ENCODE results near the gene MED15.
"Not testable (repeated sequence)": the region's sequence is repeated elsewhere in the genome, so short reads cannot be mapped to it uniquely, and the experiment has no call there.

The MED15 gene

GRCh38 chr22:20507253-20508066 is at the start of gene MED15:
MED15 (plus strand) TSS chr22:20507610; CDS start chr22:20507679, 69 bp downstream.
- DNase-seq (ENCODE audit: insufficient read length, low spot score), result peak; percentile 73
- FAIRE-seq, result peak; percentile 13

GRCh38 chr22:20458530-20459151 is 48.8 kb upstream of the MED15 start:
- FAIRE-seq (no peak), DNase-seq (ENCODE audit: insufficient read length, low spot score) (no peak)

GRCh38 chr22:20459152-20459542 is 48.3 kb upstream of the MED15 start:
- no peak for FAIRE-seq
- DNase-seq (ENCODE audit: insufficient read length, low spot score), result no peak

- DNase-seq (ENCODE audit: insufficient read length, low spot score) (no peak), FAIRE-seq (no peak)
These were observed 47.5 kb upstream of the MED15 start for GRCh38 chr22:20459862-20460261.

GRCh38 chr22:20463324-20464095 is 43.9 kb upstream of the MED15 start:
- DNase-seq (ENCODE audit: insufficient read length, low spot score) (no peak), FAIRE-seq (no peak)

GRCh38 chr22:20464096-20464614 is 43.3 kb upstream of the MED15 start:
- DNase-seq (ENCODE audit: insufficient read length, low spot score), result no peak
- FAIRE-seq, result no peak

- no peak for FAIRE-seq
- no peak for DNase-seq (ENCODE audit: insufficient read length, low spot score)
These were observed 42.3 kb upstream of the MED15 start for GRCh38 chr22:20464912-20465758.

- FAIRE-seq, result no peak
- no peak for DNase-seq (ENCODE audit: insufficient read length, low spot score)
These were observed 41.7 kb upstream of the MED15 start for GRCh38 chr22:20465759-20466077.

GRCh38 chr22:20466659-20467379 is 40.6 kb upstream of the MED15 start:
- no peak for FAIRE-seq
- no peak for DNase-seq (ENCODE audit: insufficient read length, low spot score)

- DNase-seq (ENCODE audit: insufficient read length, low spot score) (no peak), FAIRE-seq (no peak)
These were observed 38.1 kb upstream of the MED15 start for GRCh38 chr22:20469110-20469868.

- not testable (repeated sequence) for FAIRE-seq
These were observed 36.9 kb upstream of the MED15 start for GRCh38 chr22:20470525-20470924.

GRCh38 chr22:20471126-20471833 is 36.1 kb upstream of the MED15 start:
- no peak for FAIRE-seq

More at GRCh38 chr22:20470525-20470924, 36.9 kb upstream of the MED15 start:
- DNase-seq (ENCODE audit: insufficient read length, low spot score), result not testable (repeated sequence)

GRCh38 chr22:20472629-20473442 is 34.6 kb upstream of the MED15 start:
- DNase-seq (ENCODE audit: insufficient read length, low spot score), result no peak
- no peak for FAIRE-seq

More at GRCh38 chr22:20471126-20471833, 36.1 kb upstream of the MED15 start:
- DNase-seq (ENCODE audit: insufficient read length, low spot score), result no peak

GRCh38 chr22:20475115-20475436 is 32.3 kb upstream of the MED15 start:
- DNase-seq (ENCODE audit: insufficient read length, low spot score) (no peak), FAIRE-seq (no peak)

- not testable (repeated sequence) for FAIRE-seq
These were observed 31.8 kb upstream of the MED15 start for GRCh38 chr22:20475569-20475968.

GRCh38 chr22:20478059-20478458 is 29.4 kb upstream of the MED15 start:
- DNase-seq (ENCODE audit: insufficient read length, low spot score); FAIRE-seq: not testable (repeated sequence)

More at GRCh38 chr22:20475569-20475968, 31.8 kb upstream of the MED15 start:
- DNase-seq (ENCODE audit: insufficient read length, low spot score), result not testable (repeated sequence)

GRCh38 chr22:20479612-20480196 is 27.7 kb upstream of the MED15 start:
- no peak for DNase-seq (ENCODE audit: insufficient read length, low spot score)
- FAIRE-seq, result no peak
